Epithelial cell of proximal tubule (primary cell): Measurements from ENCODE around the gene HHIP. TPM values are rescaled to one million over a fixed set of nuclear protein-coding genes. Genes with fewer than 3 reads are reported as not detected.

ENCODE experiments used
- DNase-seq: peaks from one replicate; pipeline ENCODE4 v3.0.0-alpha.2; 2011; ENCODE audit warnings: low read depth
- H3K4me3 ChIP-seq: 2 replicates; pipeline ENCODE4 v1.5.1; 2011; ENCODE audit warnings: low read depth, mild to moderate bottlenecking, low read length
- total RNA-seq: library from RNA; depleted of rRNA; stranded (reverse); fragments of >200 nt; gene quantifications from 2 replicates; pipeline ENCODE4 v1.2.3, GENCODE V29; 2015
- TF ChIP-seq, protein P1 (sequence below): conservative IDR thresholded peaks from 2 replicates; pipeline ENCODE4 v1.5.1; 2012; ENCODE audit warnings: low read depth, mild to moderate bottlenecking, low read length

HHIP gene
- total RNA-seq, 1 donor from 2014 or later, result 0.92 TPM

GRCh38 chr4:144711700-144712456 is 65.9 kb downstream of the HHIP start:
- TF ChIP-seq, protein P1, sequence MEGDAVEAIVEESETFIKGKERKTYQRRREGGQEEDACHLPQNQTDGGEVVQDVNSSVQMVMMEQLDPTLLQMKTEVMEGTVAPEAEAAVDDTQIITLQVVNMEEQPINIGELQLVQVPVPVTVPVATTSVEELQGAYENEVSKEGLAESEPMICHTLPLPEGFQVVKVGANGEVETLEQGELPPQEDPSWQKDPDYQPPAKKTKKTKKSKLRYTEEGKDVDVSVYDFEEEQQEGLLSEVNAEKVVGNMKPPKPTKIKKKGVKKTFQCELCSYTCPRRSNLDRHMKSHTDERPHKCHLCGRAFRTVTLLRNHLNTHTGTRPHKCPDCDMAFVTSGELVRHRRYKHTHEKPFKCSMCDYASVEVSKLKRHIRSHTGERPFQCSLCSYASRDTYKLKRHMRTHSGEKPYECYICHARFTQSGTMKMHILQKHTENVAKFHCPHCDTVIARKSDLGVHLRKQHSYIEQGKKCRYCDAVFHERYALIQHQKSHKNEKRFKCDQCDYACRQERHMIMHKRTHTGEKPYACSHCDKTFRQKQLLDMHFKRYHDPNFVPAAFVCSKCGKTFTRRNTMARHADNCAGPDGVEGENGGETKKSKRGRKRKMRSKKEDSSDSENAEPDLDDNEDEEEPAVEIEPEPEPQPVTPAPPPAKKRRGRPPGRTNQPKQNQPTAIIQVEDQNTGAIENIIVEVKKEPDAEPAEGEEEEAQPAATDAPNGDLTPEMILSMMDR, result no peak
- H3K4me3 ChIP-seq, result no peak overlapping the region
- DNase-seq, result no peak

- TF ChIP-seq, protein P1, result no peak
- no peak overlapping the region for H3K4me3 ChIP-seq
- DNase-seq, result no peak
Observed at GRCh38 chr4:144712775-144713174, 66.8 kb downstream of the HHIP start.

DNA sequence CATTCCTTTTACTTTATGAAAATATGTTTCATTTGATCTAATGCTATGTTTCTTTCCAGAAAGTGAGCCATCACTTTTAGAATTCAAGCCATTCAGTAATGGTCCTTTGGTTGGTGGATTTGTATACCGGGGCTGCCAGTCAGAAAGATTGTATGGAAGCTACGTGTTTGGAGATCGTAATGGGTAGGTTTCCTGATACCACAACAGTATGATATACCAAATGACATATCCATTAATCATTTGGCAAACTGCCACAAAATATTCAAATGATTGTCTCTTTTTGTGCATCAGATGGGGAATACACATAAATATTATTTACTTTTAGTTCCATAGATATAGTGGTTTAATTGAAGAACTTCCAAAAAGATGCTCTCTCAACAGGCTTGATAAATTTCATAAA is 68.2 kb downstream of the HHIP start:
- no peak overlapping the region for H3K4me3 ChIP-seq
- TF ChIP-seq, protein P1, result no peak
- DNase-seq, result no peak

- no peak for DNase-seq
- TF ChIP-seq, protein P1, result no peak
- no peak overlapping the region for H3K4me3 ChIP-seq
Observed at GRCh38 chr4:144715230-144715629, 69.3 kb downstream of the HHIP start.

- TF ChIP-seq, protein P1, result no peak
- H3K4me3 ChIP-seq, result no peak overlapping the region
- no peak for DNase-seq
Observed at GRCh38 chr4:144716778-144717177, 70.8 kb downstream of the HHIP start.

DNA sequence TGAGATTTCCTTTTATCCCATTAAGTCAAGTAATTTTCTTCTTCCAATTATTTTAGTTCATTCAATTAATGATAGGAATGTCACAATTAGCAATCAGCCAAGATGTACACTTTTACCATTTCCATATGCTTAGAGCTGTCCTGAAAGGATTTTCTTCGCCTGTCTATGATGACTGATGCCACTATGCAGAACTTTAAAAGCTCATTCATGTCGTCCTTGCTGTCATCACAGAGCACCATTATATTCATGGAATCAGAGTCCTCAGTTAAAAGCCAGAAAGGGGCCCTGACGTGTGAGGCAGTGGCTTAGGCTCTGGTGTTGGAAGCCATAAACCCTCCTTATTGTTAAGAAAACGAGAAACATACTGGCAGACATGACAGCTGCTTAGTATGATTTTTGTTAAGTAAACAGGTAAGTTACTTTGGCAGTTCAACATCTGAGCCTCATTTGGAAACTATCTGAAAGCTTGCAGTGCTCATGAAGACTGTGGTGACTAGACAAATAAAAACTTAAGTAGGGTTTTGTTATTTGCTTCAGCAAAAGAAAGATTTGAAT is 73.1 kb downstream of the HHIP start:
- DNase-seq, result no peak
- no peak overlapping the region for H3K4me3 ChIP-seq
- TF ChIP-seq, protein P1, result no peak

GRCh38 chr4:144720491-144720890 is 74.5 kb downstream of the HHIP start:
- TF ChIP-seq, protein P1, result no peak
- H3K4me3 ChIP-seq, result no peak overlapping the region
- DNase-seq, result no peak
